HG03469 (cell line): Measurements from ENCODE around the gene BCKDHB.
A peak's percentile ranks its signal among the peaks of the same experiment; 100 is the strongest.
"Not testable (repeated sequence)": the region's sequence is repeated elsewhere in the genome, so short reads cannot be mapped to it uniquely, and the experiment has no call there.

Experiments used
- ATAC-seq: cut with Tn5 transposase; IDR thresholded peaks from one replicate; pipeline ENCODE4 v1.9.1; 2021; ENCODE audit warnings: mild to moderate bottlenecking, moderate library complexity, moderate number of reproducible peaks; ENCODE audit not compliant: unreplicated experiment

BCKDHB gene

DNA sequence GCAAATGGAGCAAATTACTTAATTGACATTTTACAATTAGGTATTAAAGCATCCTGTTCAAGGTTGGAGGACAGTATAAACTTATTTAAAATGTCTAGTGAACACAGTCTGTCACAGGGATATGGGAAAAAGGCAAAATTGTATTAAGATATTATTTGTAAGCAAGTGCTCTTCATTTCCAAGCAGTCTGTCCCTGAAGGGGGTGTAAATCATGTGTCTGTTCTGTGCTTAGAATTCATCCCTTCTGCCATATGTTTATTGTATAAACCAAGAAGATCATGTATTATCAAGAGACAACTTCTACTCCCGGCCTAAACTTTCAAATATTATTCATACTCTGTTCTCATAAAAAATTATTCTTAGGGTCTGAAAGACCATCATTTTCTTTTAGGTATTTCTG, 144.8 kb downstream of the BCKDHB start:
- ATAC-seq: no peak

DNA sequence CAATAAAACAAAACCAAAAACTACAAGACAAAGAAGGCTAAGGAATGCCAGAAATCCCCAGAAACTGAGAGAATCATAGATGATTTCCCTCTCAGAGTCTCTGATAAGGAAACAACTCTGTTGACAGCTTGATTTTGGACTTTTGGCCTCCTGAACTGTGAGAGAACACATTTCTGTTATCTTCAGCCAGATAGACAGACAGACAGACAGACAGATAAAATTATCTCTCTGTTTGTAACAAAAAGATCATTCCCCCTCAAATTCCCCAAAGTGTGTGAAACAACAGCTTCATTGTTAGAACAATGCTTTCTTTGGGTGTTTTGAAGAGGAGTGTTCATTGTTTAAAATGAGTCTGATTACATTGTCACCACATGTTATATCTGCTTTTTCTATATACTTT, 148.2 kb downstream of the BCKDHB start:
- no peak for ATAC-seq

DNA sequence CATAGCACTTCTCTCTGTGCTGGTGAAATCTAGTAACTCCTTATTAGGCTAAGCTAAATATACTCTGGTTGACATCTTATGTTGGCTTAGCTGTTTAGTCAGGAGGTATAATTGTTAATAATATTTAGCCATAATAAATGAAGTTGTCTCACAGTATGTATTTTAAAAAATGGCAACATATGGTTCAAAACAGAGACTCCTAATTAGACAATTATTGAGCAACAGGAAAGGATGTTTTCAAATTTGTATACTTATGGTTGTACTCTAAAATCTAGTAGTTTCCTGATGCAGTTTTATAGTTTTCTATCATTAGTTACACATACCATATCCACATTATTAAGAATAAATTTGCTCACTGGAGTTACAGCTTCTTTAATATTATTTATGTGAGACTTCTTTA, 150.2 kb downstream of the BCKDHB start:
- ATAC-seq: no peak

DNA sequence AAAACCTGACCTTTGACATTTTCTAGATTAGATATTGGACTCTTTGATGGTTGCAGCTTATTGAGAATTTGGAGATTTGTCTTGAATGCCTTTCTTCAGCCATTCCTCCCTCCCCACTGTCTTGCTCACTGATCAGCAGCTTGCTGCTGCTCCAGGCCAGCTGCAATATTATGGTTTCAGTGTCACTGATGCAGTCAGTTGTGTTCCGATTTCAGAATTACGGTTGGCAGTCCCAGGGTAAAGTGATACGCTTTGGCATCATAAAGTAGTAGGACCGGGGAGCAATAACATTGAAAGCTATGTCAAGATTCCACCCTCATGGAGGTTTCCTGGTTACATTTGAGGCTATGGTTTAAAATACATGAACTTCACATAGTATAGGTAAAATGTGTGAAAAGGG, 152.6 kb downstream of the BCKDHB start:
- ATAC-seq: no peak

DNA sequence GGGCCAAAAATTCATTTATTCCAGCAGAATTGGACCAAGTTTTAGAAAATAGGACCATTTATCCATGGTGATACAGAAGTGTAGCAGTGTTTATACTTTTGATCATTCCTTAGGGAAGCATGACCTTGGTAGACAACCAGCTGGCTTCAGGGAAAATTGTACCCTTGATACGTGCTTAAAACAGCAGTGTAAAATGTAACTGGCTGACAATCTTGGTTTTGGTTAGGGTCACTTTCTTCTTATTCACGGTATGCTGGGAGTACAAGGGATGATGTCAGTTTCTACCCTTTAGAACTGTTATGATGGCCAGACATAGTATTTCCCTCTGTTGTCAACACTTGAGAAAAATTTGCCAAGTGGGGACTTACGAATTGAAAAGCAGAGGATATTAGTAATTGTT, 157.1 kb downstream of the BCKDHB start:
- ATAC-seq: no peak

DNA sequence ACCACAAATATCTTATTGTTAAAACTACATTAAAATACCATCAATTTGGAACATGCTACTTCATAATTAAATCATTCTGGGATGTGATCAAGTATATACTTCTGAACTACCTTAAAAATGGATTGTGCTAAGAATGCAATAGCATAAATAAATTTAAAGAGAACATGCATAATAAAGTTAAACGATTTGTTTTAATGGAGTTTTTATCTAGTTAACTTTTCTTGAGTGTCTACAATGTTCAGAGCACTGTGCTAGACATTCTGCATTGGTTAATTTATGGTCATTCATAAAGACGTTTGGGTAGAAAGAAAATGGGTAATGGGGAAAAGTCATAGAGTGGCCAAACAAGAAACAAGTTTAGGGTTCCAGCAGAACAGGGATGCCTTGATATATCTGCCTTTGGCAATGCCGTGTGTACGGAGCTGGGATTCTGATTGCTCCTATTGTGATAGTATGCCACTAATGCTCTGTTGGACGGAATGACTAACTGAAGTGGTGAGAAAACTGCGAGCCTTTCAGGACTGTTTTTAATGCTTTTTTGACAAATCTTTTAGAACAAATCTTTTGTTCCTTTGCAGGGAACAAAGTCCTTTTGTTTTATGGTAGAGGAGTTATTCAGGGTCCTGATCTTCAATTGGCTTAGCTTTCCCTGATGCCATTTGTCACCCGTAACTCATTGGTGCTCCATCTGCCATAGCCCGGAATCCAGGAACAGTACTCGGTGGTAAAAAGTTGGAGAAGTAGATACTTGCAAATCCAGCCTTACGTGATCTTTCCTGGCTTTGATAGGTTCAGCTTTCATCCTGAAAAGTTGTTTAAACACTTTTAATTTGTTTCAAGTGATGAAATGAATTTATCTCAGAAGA, 162.6 kb downstream of the BCKDHB start:
- no peak for ATAC-seq

DNA sequence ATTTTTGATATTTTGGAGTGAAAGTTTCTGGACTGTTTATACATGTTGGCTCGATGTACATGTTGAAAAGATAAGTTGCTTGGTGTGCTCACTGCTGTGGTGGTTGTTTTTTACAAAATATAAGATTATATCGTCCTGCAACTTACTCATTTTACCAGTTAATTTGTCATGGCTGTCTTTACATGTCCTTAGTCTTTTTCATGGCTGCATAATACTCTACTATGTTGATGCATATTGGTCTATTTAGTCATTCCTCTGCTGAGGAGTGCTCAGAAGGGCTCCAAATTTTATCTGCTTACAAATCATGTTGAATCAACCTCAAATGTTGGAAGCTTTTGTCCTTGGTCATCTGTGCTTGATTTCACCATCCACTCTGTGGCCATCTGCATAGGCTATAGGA, 164.6 kb downstream of the BCKDHB start:
- no peak for ATAC-seq

DNA sequence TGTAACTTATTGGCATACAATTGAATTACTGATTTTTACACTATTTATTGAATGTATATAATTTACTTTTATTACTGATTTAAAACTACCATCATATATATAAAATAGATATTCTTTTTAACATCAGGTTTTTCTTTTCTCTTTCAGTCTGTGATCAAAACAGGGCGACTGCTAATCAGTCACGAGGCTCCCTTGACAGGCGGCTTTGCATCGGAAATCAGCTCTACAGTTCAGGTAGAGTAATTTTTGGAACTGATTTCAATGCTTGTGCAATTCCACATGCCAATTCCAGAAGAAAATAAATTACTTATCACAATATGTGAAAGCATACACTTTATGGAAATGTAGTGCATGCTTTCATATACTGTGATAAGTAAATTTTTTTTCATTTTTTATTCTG, 166.5 kb downstream of the BCKDHB start:
- no peak for ATAC-seq

DNA sequence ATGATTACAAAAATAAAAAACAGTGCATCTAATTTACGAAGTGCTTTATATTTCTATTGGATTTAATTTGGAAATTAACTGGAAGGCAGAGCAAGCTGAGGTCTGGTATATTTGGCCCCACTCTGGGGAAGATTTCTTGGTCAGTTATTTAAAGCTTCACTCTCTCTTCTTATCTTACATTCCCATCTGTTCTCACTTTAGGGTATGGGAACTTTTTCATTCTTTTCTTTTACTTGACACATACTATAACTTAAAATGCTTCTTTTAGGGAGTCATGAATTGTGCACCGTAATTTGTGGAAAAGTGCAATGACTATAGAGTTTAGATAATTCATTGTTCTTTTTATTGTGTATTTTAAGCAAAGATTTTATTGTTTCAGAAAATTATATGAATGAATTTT, 170.4 kb downstream of the BCKDHB start:
- ATAC-seq: no peak

DNA sequence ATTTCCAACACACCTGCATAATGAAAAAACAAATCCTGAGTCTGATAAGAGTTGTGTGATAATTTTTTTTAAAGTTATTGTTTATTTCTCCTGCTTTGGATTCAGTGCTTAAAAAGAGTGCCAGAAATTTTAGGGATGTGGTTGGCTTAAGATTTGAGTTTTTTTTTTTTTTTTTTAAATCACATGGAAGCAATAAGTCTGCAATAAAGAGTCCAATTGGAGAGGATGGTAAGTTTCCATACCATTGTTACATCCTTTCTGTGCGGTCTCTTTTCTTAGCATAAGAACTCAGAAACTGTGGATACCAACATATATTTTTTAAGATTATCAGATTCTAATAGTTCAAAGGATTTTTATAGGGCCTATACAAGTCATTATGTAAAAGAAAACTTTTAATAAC, 171.0 kb downstream of the BCKDHB start:
- ATAC-seq: no peak

DNA sequence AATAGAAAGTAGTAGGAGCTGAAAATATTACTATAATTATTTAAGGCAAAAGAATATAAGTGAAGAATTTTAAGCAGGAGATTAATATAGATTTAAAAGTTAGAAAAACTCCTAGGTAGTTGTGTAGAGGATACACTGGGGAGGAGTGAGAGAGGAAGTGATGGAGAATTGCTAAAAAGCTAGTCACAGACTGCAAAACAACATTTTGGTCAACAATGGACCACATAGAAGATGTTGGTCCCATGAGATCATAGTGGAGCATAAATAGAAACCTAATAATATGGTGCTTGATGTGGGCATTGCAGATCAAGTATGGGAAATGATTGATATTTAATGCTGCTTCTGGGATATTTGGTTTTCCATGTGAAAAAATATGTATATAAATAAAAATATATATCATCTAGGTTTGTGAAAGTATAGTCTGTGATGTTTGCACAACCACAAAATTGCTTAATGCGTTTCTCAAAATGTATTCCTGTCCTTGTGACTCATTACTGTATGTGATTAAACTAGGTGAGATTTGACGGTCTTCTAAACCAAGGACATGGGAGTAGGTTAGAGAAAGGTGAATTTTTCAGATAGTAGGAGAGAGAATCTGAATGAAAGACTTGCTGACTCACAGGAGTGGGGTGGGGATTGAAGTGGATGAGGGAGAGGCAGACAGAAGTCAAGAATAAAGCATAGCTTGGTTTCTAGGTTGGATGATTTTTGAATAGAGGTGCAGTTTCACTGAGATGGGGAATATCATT, 174.0 kb downstream of the BCKDHB start:
- peak; percentile 60 for ATAC-seq

DNA sequence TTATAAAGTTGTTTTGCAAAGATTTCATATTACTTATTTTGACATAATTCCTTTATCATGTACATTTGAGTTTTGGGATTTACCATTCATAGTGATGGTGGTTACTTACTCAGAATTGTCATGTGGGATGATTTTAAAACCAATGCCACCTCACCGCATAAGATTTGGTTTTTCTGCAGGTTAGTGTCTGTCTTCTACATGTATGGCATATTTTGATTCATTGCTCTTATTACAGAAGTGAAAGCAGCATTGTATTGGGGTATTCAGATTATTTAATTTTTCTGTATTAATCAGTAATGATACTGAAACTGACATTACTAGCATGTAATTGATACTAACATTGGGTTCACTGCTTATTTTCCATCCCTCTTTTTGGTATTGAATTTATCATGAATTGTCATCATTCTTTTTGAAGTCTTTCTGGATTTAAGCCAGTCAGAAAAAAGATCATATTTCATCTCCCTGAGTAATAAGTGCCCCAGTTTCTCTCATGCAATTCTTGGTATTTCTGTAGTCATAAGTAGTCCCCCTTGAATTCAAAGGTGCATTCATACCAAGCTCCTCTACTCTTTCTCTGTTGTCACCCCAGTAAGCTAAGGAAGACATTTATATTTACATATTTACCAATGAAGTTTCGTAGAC, 176.6 kb downstream of the BCKDHB start:
- ATAC-seq: no peak

DNA sequence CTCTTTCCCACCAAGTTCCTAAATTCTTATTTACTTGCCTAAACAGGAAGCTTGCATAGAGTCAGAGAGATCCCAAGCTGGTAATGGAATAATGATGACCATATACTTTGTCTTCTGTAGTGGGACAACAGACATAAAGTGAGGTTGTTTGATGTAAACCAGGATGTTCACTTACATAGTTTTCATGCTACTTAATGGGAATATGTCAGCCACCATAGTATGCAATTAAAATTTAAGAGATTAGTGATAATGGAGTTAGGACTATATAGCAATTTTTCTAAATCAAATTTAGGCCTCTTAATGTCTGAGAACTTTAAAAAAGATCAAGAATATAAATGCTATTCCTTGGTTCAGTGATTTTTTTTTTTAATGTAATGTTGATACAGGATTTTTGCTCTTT, 180.6 kb downstream of the BCKDHB start:
- no peak for ATAC-seq

DNA sequence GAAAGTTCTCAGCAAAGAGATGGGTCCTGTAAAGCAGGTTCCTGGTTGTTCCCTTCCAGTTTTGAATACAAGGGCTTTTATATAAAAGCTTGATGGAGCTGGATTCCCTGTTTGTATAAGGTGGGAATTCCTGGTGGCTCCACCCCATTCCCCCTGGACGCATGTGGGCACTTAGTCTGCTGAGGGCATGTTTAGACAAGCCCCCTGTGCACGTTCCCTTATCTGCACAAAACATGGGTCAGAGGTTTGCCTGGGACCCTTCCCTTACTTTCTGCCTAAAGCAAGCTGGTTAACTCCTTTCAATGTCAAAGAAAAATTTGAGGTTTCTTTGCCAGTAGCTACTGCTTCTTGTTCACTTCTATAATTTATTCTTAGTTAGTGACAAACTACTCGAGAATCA, 181.1 kb downstream of the BCKDHB start:
- no peak for ATAC-seq

DNA sequence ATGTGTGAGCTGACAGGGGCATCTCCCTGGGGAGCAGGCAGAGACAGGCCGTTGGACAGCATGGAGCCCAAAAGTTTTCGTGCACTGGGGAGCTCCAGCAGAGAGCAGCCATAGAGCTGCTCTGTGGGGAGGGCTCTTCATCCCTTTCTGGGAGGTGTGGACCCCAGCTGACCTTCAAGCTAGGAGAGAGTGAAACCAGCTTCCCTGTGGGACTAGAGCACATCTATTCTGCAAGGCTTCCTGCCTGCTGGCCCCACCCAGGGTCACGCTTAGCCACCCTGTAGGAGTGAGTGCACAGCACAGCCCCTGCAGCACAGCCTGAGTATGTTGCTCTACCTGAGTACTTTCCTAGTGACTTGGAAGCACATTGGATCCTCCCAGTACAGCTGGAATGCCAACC, 183.3 kb downstream of the BCKDHB start:
- no peak for ATAC-seq

DNA sequence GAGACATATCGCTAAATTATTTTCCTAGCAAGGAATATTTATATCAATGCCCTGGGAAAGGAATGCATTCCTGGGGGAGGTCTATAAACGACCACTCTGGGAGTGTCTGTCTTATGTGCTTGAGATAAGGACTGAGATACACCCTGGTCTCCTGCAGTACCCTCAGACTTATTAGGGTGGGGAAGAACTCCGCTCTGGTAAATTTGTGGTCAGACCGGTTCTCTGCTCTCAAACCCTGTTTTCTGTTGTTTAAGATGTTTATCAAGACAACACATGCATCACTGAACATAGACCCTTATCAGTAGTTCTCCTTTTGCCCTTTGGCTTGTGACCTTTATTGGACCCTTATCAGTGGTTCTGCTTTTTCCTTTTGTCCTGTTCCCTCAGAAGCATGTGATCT, 188.1 kb downstream of the BCKDHB start:
- not testable (repeated sequence) for ATAC-seq

DNA sequence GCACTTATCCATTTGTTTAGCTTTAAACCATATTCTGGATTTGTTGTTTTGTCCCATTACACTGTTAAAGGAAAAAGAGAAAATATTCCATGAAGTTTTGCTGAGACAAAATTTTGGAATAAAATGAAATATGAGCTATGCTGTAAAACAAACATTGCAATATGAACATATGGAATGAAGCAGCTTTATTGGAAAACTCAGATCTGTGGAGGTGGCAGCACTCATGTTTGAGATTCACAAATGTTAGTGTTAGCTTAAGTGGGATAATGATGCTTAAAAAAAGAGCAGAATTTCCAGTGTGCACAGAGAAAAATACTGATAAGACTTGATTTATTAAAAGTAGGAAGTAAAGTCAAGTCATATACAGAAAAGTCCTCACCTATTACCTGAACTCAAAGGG, 196.2 kb downstream of the BCKDHB start:
- no peak for ATAC-seq

DNA sequence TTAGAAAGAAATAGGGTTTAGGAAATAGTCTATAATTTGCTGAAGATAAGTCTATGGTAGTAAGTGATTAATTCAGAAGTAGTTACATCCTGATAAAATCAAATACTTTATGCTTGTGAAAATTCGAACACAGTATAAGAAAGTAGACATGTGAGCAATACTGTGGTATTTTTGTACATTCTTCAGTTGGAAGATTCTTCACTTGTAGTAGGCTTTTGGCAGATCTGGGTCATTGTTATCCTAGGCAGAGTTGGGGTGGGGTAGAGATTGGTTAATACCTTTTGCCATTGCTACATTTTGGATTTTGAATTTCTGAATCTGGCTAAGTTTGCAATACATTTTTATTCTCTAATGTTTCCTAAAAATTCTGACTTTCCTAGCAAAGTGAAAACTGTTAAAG, 197.5 kb downstream of the BCKDHB start:
- ATAC-seq: no peak

DNA sequence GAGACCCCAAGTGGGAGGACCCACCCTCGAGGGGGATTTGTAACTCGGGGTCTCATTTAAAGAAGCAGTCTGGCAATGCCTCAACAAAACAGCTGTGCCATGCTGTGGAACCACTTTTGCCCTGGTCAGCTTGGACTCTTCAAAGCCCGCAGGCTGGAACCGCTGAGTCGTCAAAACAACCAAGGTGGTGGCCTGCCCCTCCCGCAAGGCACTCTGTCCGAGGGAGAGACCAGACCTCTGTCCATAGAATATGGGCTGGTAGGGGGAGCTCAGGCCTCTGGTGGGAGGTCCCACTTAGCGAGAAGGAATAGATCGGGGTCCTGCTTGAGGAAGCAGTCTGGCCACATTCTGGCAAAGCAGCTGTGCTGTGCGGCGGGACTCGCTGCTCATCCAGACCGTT, 208.1 kb downstream of the BCKDHB start:
- no peak for ATAC-seq

DNA sequence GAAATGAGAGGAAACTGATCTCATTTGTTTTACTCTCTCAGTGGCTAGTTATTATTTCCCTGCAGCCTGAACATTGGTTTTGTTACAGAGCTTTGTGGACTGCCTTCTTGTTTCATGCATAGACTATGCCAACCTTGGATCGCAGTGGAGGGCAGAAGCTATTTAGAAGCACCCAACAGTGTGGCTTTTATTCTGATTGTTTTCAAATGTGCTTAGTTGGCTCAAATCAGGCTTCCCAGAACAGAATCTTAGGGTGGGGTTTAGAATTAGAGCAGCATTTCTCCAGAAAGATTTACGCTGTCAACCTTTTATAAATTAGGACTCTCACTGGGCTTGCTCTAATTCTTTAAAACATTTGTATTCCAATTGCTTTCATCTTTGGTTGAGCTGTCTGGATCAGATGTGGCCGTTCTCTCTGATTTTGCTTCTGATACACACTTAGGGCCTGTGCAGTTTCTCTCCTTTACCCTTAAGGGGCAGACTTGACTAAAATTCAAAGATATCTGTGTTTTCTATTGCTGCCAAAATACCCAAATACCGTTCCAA, 210.3 kb downstream of the BCKDHB start:
- ATAC-seq: no peak

DNA sequence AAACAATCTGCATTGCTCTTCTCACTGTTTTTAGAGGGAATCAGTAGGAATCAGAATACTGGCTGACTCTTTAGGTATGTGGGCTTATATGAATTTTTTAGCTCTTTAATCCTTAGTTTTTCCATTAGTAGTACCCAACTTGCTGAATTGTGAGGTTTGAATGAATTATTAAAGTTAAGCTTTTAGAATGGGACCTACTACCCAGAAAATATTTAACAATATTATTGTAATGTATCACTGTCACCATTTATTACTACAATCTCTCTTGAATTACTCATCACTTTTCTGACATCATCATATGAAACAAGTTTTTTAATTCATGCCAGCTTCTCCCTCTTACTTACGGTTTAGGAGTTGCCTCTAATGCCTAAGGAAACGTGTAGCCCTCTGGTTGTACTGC, 212.7 kb downstream of the BCKDHB start:
- ATAC-seq: no peak

DNA sequence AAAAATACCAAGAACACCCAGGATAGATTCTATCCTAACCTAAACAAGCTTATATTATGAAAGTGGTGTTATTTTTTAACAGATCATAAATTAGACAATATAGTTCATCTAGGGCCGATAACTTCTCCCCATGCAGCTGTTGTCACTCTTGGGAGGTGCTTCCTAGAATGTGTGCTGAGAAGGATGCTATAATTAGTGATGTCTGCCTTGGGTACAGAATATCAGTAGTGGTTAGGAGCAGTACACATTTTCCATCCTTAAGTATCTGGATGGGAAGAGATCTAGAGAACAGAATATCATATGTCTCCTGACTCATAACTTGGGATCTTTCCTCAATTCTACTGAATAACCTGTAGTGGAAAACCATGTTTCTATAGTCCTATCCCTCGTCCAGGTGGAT, 214.5 kb downstream of the BCKDHB start:
- ATAC-seq: no peak
